K562 (cell line): ENCODE measurements around the gene MAP3K6. TPM values are rescaled to one million over a fixed set of nuclear protein-coding genes. Genes with fewer than 3 reads are reported as not detected.

Experiments used
- ATAC-seq: fragments of 200-7000 bp; cut with Tn5 transposase; 3 replicates; pipeline ENCODE4 v1.9.1; 2020; ENCODE audit warnings: moderate library complexity
- BruUV-seq: library from RNA; stranded (reverse); fragments of 400-500 nt; replicated peaks from 2 replicates; lab custom pipeline; 2021; lab: Mats Ljungman, UMichigan
- CTCF ChIA-PET: fragments of 300-600 bp; formaldehyde crosslinking; extraction: SDS; loops from one replicate; lab custom pipeline; 2021; ENCODE audit warnings: low intra/inter-chr PET ratio; lab: Yijun Ruan, JAX
- POLR2A ChIA-PET: fragments of 300-600, 350-650 bp; sonication (Branson Sonifier 250); formaldehyde crosslinking; extraction: SDS; loops from one replicate; lab custom pipeline; 2021; ENCODE audit warnings: antibody characterized with exemption, inconsistent platforms; lab: Yijun Ruan, JAX
- DNase-seq, 4 experiments: peaks; one replicate each; pipeline versions ENCODE4 v3.0.0 to v3.0.0-alpha.2; 2011 to 2018; ENCODE audit warnings: low spot score in 3 of 4, mixed read lengths in 3 of 4; ENCODE audit errors: extremely low read depth in 1 of 4
- FAIRE-seq: peaks from 2 replicates; lab custom pipeline; 2011; peaks lifted over from hg19 to GRCh38; lab: Jason Lieb, UNC
- H2AFZ ChIP-seq: 2 replicates; pipeline ENCODE4 v1.6.0; 2011; ENCODE audit warnings: low read depth, low read length, control low read depth, inconsistent platforms
- H3K27ac ChIP-seq: fragments of 200-600 bp; 3 replicates; pipeline ENCODE4 v1.8.0; 2011; ENCODE audit warnings: low read depth, mild to moderate bottlenecking, control low read depth, inconsistent platforms, low read length, moderate library complexity, mixed read lengths; ENCODE audit errors: extremely low read depth
- H3K27me3 ChIP-seq, 2 experiments: fragments of 300-600 bp in 1 of 2; 2 replicates in 1 of 2; 3 replicates in 1 of 2; pipeline versions ENCODE4 v1.6.0 to v1.8.0; 2011; ENCODE audit warnings: inconsistent platforms in 2 of 2, low read length in 2 of 2, mild to moderate bottlenecking in 1 of 2, mixed read lengths in 1 of 2, moderate library complexity in 1 of 2; ENCODE audit not compliant: control insufficient read depth in 2 of 2, insufficient read depth in 2 of 2
- H3K36me3 ChIP-seq: fragments of 300-600 bp; 3 replicates; pipeline ENCODE4 v1.8.0; 2011; ENCODE audit warnings: mild to moderate bottlenecking, low read length, inconsistent platforms; ENCODE audit not compliant: control insufficient read depth, insufficient read depth
- H3K4me1 ChIP-seq, 2 experiments: fragments of 200-600 bp in 1 of 2; replicated peaks in 1 of 2; 2 replicates in 1 of 2; 3 replicates in 1 of 2; pipeline versions ENCODE4 v1.5.1 to v1.8.0; 2011; ENCODE audit warnings: inconsistent platforms in 2 of 2, low read length in 2 of 2, mild to moderate bottlenecking in 1 of 2, mixed read lengths in 1 of 2, moderate library complexity in 1 of 2; ENCODE audit not compliant: control insufficient read depth in 2 of 2, insufficient read depth in 2 of 2
- H3K4me2 ChIP-seq: 2 replicates; pipeline ENCODE4 v1.6.1; 2011; ENCODE audit warnings: low read length, control low read depth, inconsistent platforms, mixed read lengths; ENCODE audit not compliant: insufficient read depth
- H3K4me3 ChIP-seq: fragments of 200-600 bp; sonication (generic), shearing (Covaris generic); 2 replicates; pipeline ENCODE4 v1.5.1; 2016; ENCODE audit warnings: control low read depth, inconsistent platforms
- H3K79me2 ChIP-seq: fragments of 200-600 bp; 3 replicates; pipeline ENCODE4 v1.8.0; 2011; ENCODE audit warnings: low read length, inconsistent platforms; ENCODE audit not compliant: control insufficient read depth, insufficient read depth
- H3K9ac ChIP-seq, 2 experiments: 2 replicates each; pipeline versions ENCODE4 v1.6.0 to v1.6.1; 2011; ENCODE audit warnings: low read depth in 2 of 2, low read length in 2 of 2, control low read depth in 1 of 2, inconsistent platforms in 1 of 2, mild to moderate bottlenecking in 1 of 2, mixed read lengths in 1 of 2; ENCODE audit not compliant: insufficient read depth in 1 of 2
- H3K9me1 ChIP-seq: one replicate; pipeline ENCODE4 v1.6.0; 2011; ENCODE audit warnings: inconsistent platforms, mild to moderate bottlenecking, low read length, moderate library complexity; ENCODE audit not compliant: control insufficient read depth, insufficient read depth
- H3K9me3 ChIP-seq: replicated peaks from 2 replicates; pipeline ENCODE4 v1.5.1; 2011; ENCODE audit warnings: low read depth, low read length, inconsistent platforms; ENCODE audit not compliant: control insufficient read depth, insufficient read depth
- H4K20me1 ChIP-seq: replicated peaks from 2 replicates; pipeline ENCODE4 v1.6.1; 2011; ENCODE audit warnings: low read length, inconsistent platforms, mixed read lengths; ENCODE audit not compliant: control insufficient read depth, insufficient read depth
- CTBP1 ChIP-seq: fragments of 450-650 bp; IDR thresholded peaks from 2 replicates; pipeline ENCODE4 v1.6.1; 2016; ENCODE audit warnings: borderline replicate concordance
- MED1 ChIP-seq: sonication (generic); formaldehyde crosslinking; IDR thresholded peaks from 2 replicates; pipeline ENCODE4 v1.8.1; 2023; ENCODE audit warnings: missing genetic modification reagents, borderline replicate concordance
- POLR2G ChIP-seq: fragments of 200-400 bp; formaldehyde crosslinking; IDR thresholded peaks from 2 replicates; pipeline ENCODE4 v1.6.1; 2017; ENCODE audit warnings: low read depth, mild to moderate bottlenecking, antibody characterized with exemption, low read length, moderate library complexity
- POLR3A ChIP-seq: IDR thresholded peaks from 2 replicates; pipeline ENCODE4 v1.6.1; 2011; ENCODE audit warnings: borderline replicate concordance, mild to moderate bottlenecking, moderate library complexity; ENCODE audit not compliant: insufficient read length, insufficient read depth; ENCODE audit errors: extremely low read depth
- RBM22 ChIP-seq: fragments of 200-400 bp; formaldehyde crosslinking; IDR thresholded peaks from 2 replicates; pipeline ENCODE4 v1.6.1; 2018; ENCODE audit warnings: low read length, low read depth; ENCODE audit not compliant: poor library complexity, severe bottlenecking
- SMARCB1 ChIP-seq: IDR thresholded peaks from 2 replicates; pipeline ENCODE4 v1.6.1; 2011; ENCODE audit warnings: improper control_type of control experiment, low read depth; ENCODE audit not compliant: insufficient read length
- ZFP36 ChIP-seq: fragments of 150-350 bp; IDR thresholded peaks from 2 replicates; pipeline ENCODE4 v1.6.1; 2018; ENCODE audit warnings: low read length, low read depth; ENCODE audit not compliant: partially characterized antibody
- WGBS: fragments of 100-300 bp; shearing (Covaris generic); methylation state at CpG from one replicate; pipeline ENCODE4 v1.1.6; 2016; ENCODE audit warnings: low coverage, mixed read lengths; ENCODE audit not compliant: insufficient coverage; ENCODE audit errors: missing lambda C conversion rate; 5-methylcytosine and 5-hydroxymethylcytosine counted together
- in situ Hi-C: fragments of 300-500 bp; cut with MboI; formaldehyde crosslinking; loops from 4 replicates; pipeline ENCODE4 v1.15.0; 2018; ENCODE audit warnings: inconsistent platforms, mixed read lengths
- intact Hi-C: fragments of 100-400 bp; cut with micrococcal nuclease; formaldehyde crosslinking; loops from 2 replicates; pipeline ENCODE4 v1.14.2; 2022
- polyA plus RNA-seq, 8 experiments: library from polyadenylated mRNA; depleted of rRNA in 4 of 8; stranded (reverse) in 5 of 8; unstranded in 3 of 8; fragments of >200 nt; fragmentation: Nextera tagmentation in 2 of 8; fragmentation: Illumina TruSeq in 1 of 8; extraction: Ambion mirVana in 2 of 8; extraction: Trizol in 1 of 8; gene quantifications; 2 replicates each; pipeline versions ENCODE4 v1.2.1 to v1.2.3, GENCODE V29; 2011 to 2014; ENCODE audit warnings: inconsistent platforms in 1 of 8, missing spikeins in 1 of 8
- total RNA-seq, 7 experiments: library from RNA; depleted of rRNA in 6 of 7; stranded (reverse); fragments of >200 nt in 6 of 7; fragmentation: Illumina TruSeq in 2 of 7; extraction: Trizol in 2 of 7; gene quantifications; 2 replicates each; pipeline versions ENCODE4 v1.2.1 to v1.2.3, GENCODE V29; 2011 to 2021; ENCODE audit warnings: low replicate concordance in 1 of 7
- TF ChIP-seq, protein P1 (sequence below): fragments of 250-450 bp; sonication (Bioruptor Pico); IDR thresholded peaks from 2 replicates; pipeline ENCODE4 v1.5.0; 2020; ENCODE audit warnings: mild to moderate bottlenecking

The MAP3K6 gene
- total and polyA plus RNA-seq, 9 of the 15 experiments (the other 6 are each of a cell fraction or from before 2014, with no cell fraction given) = 0.99 to 21.9 (median 7.0) TPM

DNA sequence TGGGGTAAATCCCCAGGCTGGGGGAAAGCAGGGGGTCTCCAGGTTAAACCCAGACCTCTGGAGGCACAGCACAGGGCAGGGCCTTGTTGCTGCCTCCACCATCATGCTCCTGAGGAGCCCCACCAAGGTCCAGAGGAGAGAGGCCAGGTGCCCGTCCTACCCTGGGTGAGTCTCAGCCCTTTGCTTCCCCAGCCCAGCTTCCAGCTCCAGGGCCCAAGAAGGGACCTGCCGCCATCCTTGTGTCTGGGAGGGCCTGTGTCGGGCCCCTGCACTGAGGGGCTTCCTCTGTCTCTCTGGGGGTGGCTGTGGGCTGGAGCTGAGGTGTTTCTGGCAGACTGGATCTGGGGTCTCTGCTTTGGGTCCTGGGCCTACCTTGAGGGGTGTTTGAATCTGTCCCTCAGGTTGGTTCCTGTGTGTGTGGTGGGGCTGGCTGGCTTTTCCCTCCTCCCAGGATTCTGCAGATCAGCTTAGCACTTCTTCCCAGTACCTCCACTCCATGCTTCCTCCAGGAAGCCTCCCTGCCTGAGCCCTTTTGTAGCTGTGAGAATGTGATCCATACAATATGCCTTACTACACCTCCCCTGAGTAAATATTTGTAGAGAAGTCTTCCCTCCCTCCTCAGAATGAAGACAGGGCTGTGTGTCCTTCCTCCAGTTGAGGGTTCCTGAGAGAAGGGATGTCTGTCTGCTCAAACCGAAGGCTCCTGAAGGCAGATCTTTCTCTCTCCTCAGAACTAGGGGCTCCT is 31.8 kb upstream of the MAP3K6 start:
- FAIRE-seq = no peak
- POLR2A ChIA-PET = interaction anchor here (0.6 to 1.5 kb wide), 10 partner anchors 12 to 297 kb away, joined by 3 to 5 read pairs (median 3); no protein-coding TSS in a partner anchor
- no peak overlapping the region for H3K4me2 ChIP-seq

More for the DNA sequence above, 31.8 kb upstream of the MAP3K6 start:
- ATAC-seq = no peak
- CTCF ChIA-PET = no interaction called here
- TF ChIP-seq, protein P1, sequence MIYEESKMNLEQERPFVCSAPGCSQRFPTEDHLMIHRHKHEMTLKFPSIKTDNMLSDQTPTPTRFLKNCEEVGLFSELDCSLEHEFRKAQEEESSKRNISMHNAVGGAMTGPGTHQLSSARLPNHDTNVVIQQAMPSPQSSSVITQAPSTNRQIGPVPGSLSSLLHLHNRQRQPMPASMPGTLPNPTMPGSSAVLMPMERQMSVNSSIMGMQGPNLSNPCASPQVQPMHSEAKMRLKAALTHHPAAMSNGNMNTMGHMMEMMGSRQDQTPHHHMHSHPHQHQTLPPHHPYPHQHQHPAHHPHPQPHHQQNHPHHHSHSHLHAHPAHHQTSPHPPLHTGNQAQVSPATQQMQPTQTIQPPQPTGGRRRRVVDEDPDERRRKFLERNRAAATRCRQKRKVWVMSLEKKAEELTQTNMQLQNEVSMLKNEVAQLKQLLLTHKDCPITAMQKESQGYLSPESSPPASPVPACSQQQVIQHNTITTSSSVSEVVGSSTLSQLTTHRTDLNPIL (CRISPR knock-in tag) = no peak
- TF ChIP-seq POLR3A (no peak), RBM22 (peak; percentile 48), SMARCB1 (no peak), POLR2G (peak; percentile 68), CTBP1 (no peak), ZFP36 (peak; percentile 76), MED1 (CRISPR knock-in tag) (0 out of 2 replicates have a peak, but pooled peaks have one; percentile 39)
- H3K4me3 ChIP-seq = no peak overlapping the region
- 0 out of 3 replicates have a peak, but pooled peaks cover 1% of the 10 kb centered on the region for H3K79me2 ChIP-seq
- H3K27me3 ChIP-seq = no peaks in the 10 kb centered on the region
- intact Hi-C loops (loop anchor here (5.0 kb wide), 1 partner anchor 351 kb away; no protein-coding TSS in a partner anchor), in situ Hi-C loops (loop anchor here (5.0 kb wide), 1 partner anchor 209 kb away; no protein-coding TSS in a partner anchor)
- no TSS peak for BruUV-seq
- peaks cover 9% of the 10 kb centered on the region; the same call in 1 of the 3 replicates for H3K36me3 ChIP-seq
- H3K27ac ChIP-seq = no peak overlapping the region
- no peak for DNase-seq
- H4K20me1 ChIP-seq = no peaks in the 10 kb centered on the region
- H3K4me1 ChIP-seq = peaks cover 0 to 35% of the 10 kb centered on the region in 2 experiments; a peak in 3 of 5 replicates
- WGBS = 51% methylated on average over 4 of the region's 4 CpGs
- H3K9ac ChIP-seq = peak overlapping the region in 1 of 2 experiments; percentile 32; a peak in 1 of 4 replicates
- H2AFZ ChIP-seq = no peak overlapping the region
- H3K9me3 ChIP-seq = no peaks in the 10 kb centered on the region
- H3K9me1 ChIP-seq = no peaks in the 10 kb centered on the region
